Neural cell (in vitro differentiated cells): ENCODE results near the gene KIFAP3.

Experiments used
- CTCF ChIP-seq: fragments of 450-650 bp; IDR thresholded peaks from 2 replicates; pipeline ENCODE4 v1.5.1; 2014; ENCODE audit warnings: antibody characterized with exemption, mild to moderate bottlenecking, moderate library complexity; ENCODE audit not compliant: poor library complexity, severe bottlenecking
- EZH2 ChIP-seq: fragments of 200-600, 300-800 bp; shearing (Covaris generic), sonication (generic); IDR thresholded peaks from 2 replicates; pipeline ENCODE4 v1.6.1; 2014; ENCODE audit warnings: antibody characterized with exemption, low read length, borderline replicate concordance, mild to moderate bottlenecking; ENCODE audit not compliant: insufficient read depth, poor library complexity, severe bottlenecking
- MXI1 ChIP-seq: fragments of 450-650 bp; conservative IDR thresholded peaks from 2 replicates; pipeline ENCODE4 v1.6.1; 2014; ENCODE audit warnings: antibody characterized with exemption, mild to moderate bottlenecking; ENCODE audit not compliant: poor library complexity, severe bottlenecking
- POLR2AphosphoS5 ChIP-seq: IDR thresholded peaks from 2 replicates; pipeline ENCODE4 v1.6.1; 2012
- RAD21 ChIP-seq: fragments of 450-650 bp; conservative IDR thresholded peaks from 2 replicates; pipeline ENCODE4 v1.6.1; 2014; ENCODE audit warnings: antibody characterized with exemption, mild to moderate bottlenecking, moderate library complexity

DNA sequence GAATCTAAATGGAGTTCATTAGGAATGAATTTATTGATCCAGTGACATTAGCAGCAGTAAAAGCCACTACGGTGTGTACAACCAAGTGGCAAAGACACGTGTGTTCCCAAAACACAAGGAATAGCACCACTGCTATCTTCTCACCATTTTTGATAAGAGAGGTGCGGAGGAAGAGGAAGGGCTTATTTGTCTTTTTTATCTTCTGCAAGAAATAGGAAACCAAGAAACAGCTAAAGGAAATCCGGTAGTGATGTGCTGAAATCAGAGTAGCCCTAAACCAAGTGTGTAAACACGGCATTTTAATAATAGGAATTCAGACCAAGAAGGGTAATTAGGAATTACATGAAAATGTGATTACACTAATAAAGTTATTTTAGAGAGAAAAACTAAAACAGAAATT lies 171.7 kb downstream of the KIFAP3 start:
- TF ChIP-seq RAD21 (no peak), CTCF (no peak), EZH2 (no peak), MXI1 (no peak), POLR2AphosphoS5 (no peak)
